Prostate gland (tissue), 2 donors: ENCODE results near the gene TFB2M. TPM values are rescaled to one million over a fixed set of nuclear protein-coding genes. Genes with fewer than 3 reads are reported as not detected.

Source experiments
- DNase-seq: peaks from one replicate; pipeline ENCODE4 v3.0.0-alpha.2; 2019; ENCODE audit warnings: low spot score
- H3K27ac ChIP-seq, 2 donors: fragments of 200-600 bp; sonication (generic); 2 replicates each; pipeline ENCODE4 v1.5.1; 2017 to 2019
- H3K27me3 ChIP-seq: fragments of 200-600 bp; sonication (generic); replicated peaks from 2 replicates; pipeline ENCODE4 v1.5.1; 2019; ENCODE audit not compliant: insufficient read depth
- H3K36me3 ChIP-seq, 2 donors: fragments of 200-600 bp; sonication (generic); 1 replicate in 1 of 2; 2 replicates in 1 of 2; pipeline versions ENCODE4 v1.5.1 to v1.8.1; 2017 to 2019
- H3K4me1 ChIP-seq: fragments of 200-600 bp; sonication (generic); replicated peaks from 2 replicates; pipeline ENCODE4 v1.5.1; 2019
- H3K4me3 ChIP-seq, 2 donors: fragments of 200-600 bp; sonication (generic); 2 replicates each; pipeline ENCODE4 v1.5.1; 2017 to 2019
- H3K9me3 ChIP-seq: fragments of 200-600 bp; sonication (generic); 2 replicates; pipeline ENCODE4 v1.5.1; 2017
- CTCF ChIP-seq, 4 experiments: fragments of 200-600 bp in 2 of 4; fragments of 450-650 bp in 2 of 4; sonication (generic) in 2 of 4; IDR thresholded peaks; 1 replicate in 3 of 4; 2 replicates in 1 of 4; pipeline ENCODE4 v1.5.1; 2016 to 2019; ENCODE audit warnings: antibody characterized with exemption in 4 of 4, mild to moderate bottlenecking in 2 of 4, moderate library complexity in 2 of 4
- POLR2A ChIP-seq: fragments of 450-650 bp; IDR thresholded peaks from one replicate; pipeline ENCODE4 v1.6.1; 2016; ENCODE audit warnings: antibody characterized with exemption, mild to moderate bottlenecking
- POLR2AphosphoS5 ChIP-seq: sonication (generic); formaldehyde crosslinking; IDR thresholded peaks from one replicate; pipeline ENCODE4 v1.6.1; 2017; ENCODE audit warnings: antibody characterized with exemption
- whole genome bisulfite sequencing: methylation state at CpG from one replicate; pipeline ENCODE4 v1.1.5; 2018; 5-methylcytosine and 5-hydroxymethylcytosine counted together
- intact Hi-C: fragments of 100-400 bp; cut with DNase I; formaldehyde crosslinking; loops from one replicate; pipeline ENCODE4 v1.14.2; 2022
- small RNA-seq, 2 donors: library from RNA; depleted of rRNA; stranded (forward); fragments of <200 nt; gene quantifications; one replicate each; pipeline ENCODE3, GENCODE V24; 2016
- total RNA-seq, 2 donors: library from RNA; depleted of rRNA; stranded (reverse); fragments of >200 nt; gene quantifications; one replicate each; pipeline ENCODE4 v1.1.0, GENCODE V29; 2016

TFB2M gene
- total RNA-seq, 2 donors from 2014 or later, result 10.3 to 15.1 TPM

- no peaks in the 10 kb centered on the region for H3K27me3 ChIP-seq
- intact Hi-C loops, result no loop called here
- no peaks in the 10 kb centered on the region for H3K4me1 ChIP-seq
- 45% methylated on average over 2 of the region's 2 CpGs for WGBS
- H3K27ac ChIP-seq, result no peak overlapping the region
- H3K36me3 ChIP-seq, result no peaks in the 10 kb centered on the region
- no peak for TF ChIP-seq POLR2AphosphoS5
- TF ChIP-seq POLR2A, result no peak
- TF ChIP-seq CTCF (IDR thresholded peaks at IDR 0.05), result peak; percentile 57 to 86 (median 83)
- no peak overlapping the region for H3K4me3 ChIP-seq
- H3K9me3 ChIP-seq, result no peaks in the 10 kb centered on the region
- DNase-seq, result peak; percentile 37
Observed at GRCh38 chr1:246497331-246497915, 68.6 kb downstream of the TFB2M start.

- 28% methylated on average over 3 of the region's 3 CpGs for WGBS
Observed at GRCh38 chr1:246492611-246493245, 73.3 kb downstream of the TFB2M start.

GRCh38 chr1:246491551-246492053 lies 74.5 kb downstream of the TFB2M start:
- no peak for DNase-seq
- intact Hi-C loops, result loop anchor here (2.0 to 5.0 kb wide), 2 partner anchors 479 to 1341 kb away; no protein-coding TSS in a partner anchor
- Histone ChIP-seq H3K9me3 (no peaks in the 10 kb centered on the region), H3K4me1 (no peaks in the 10 kb centered on the region), H3K27me3 (no peaks in the 10 kb centered on the region), H3K36me3 (no peaks in the 10 kb centered on the region), H3K27ac (no peak overlapping the region), H3K4me3 (no peak overlapping the region)
- 83% methylated on average over 7 of the region's 7 CpGs for WGBS
- TF ChIP-seq CTCF (IDR thresholded peaks at IDR 0.05) (no peak), POLR2AphosphoS5 (no peak), POLR2A (no peak)

More at GRCh38 chr1:246492611-246493245, 73.3 kb downstream of the TFB2M start:
- intact Hi-C loops, result loop anchor here (2.0 to 5.0 kb wide), 2 partner anchors 480 to 1342 kb away; no protein-coding TSS in a partner anchor
- peak; percentile 56 for DNase-seq
- H3K27me3 ChIP-seq, result no peaks in the 10 kb centered on the region
- no peak overlapping the region for H3K4me3 ChIP-seq
- no peaks in the 10 kb centered on the region for H3K9me3 ChIP-seq
- H3K36me3 ChIP-seq, result no peaks in the 10 kb centered on the region
- TF ChIP-seq CTCF (IDR thresholded peaks at IDR 0.05), result peak in 3 of 4 experiments; percentile 72 to 78 (median 73)
- TF ChIP-seq POLR2A, result no peak
- peak; percentile 65 for TF ChIP-seq POLR2AphosphoS5
- no peak overlapping the region for H3K27ac ChIP-seq
- H3K4me1 ChIP-seq, result no peaks in the 10 kb centered on the region

Small RNAs within 50 kb of the gene (small RNA-seq; reads per million reads assigned to genes)
- gene AL356583.2, result 0 reads per million in 2 donors

Other genes with a start within 250 kb of the TFB2M start
- 10 to 100 TPM; 19.8 to 23.9 TPM for gene SMYD3, start 59.0 kb downstream of the TFB2M start, total RNA-seq
- gene CNST, start 195 bp upstream of the TFB2M start, total RNA-seq, result 10 to 100 TPM; 19.4 to 52.6 TPM
- gene SCCPDH, start 158.1 kb upstream of the TFB2M start, total RNA-seq, result 10 to 100 TPM; 49.6 to 67.4 TPM